Astrocyte (in vitro differentiated cells and primary cell): Measurements from ENCODE around the gene CCDC34.

Experiments
- CTCF ChIP-seq: IDR thresholded peaks from 2 replicates; pipeline ENCODE4 v1.5.1; 2011; ENCODE audit warnings: low read depth, mild to moderate bottlenecking, inconsistent platforms, low read length, moderate library complexity; ENCODE audit not compliant: insufficient read depth
- EZH2 ChIP-seq: IDR thresholded peaks from 2 replicates; pipeline ENCODE4 v1.6.1; 2012; ENCODE audit warnings: mild to moderate bottlenecking, low read length, inconsistent platforms; ENCODE audit not compliant: insufficient read depth

- TF ChIP-seq CTCF (no peak), EZH2 (no peak)
Observed at GRCh38 chr11:27339941-27340340, 23.1 kb downstream of the CCDC34 start.
